T-cell (primary cell): Measurements from ENCODE around the gene B3GNT9. TPM values are rescaled to one million over a fixed set of nuclear protein-coding genes. Genes with fewer than 3 reads are reported as not detected.

Experiments
- ATAC-seq, 4 experiments: fragments of 200-7000 bp in 3 of 4; fragments of 150-1000 bp in 1 of 4; cut with Tn5 transposase; replicated peaks in 1 of 4; 1 replicate in 3 of 4; 2 replicates in 1 of 4; pipeline ENCODE4 v1.10.0; 2021; ENCODE audit warnings: moderate library complexity in 3 of 4, mild to moderate bottlenecking in 2 of 4, moderate number of reproducible peaks in 1 of 4
- CTCF ChIA-PET, 2 donors: fragments of 300-600 bp; sonication (Branson Sonifier 250); formaldehyde crosslinking; loops; one replicate each; lab custom pipeline; 2022; ENCODE audit warnings: antibody characterized with exemption in 2 of 2; lab: Charles Lee
- POLR2A ChIA-PET, 2 donors: fragments of 300-600 bp; sonication (Branson Sonifier 250); formaldehyde crosslinking; loops; one replicate each; lab custom pipeline; 2022; ENCODE audit warnings: antibody characterized with exemption in 2 of 2; lab: Charles Lee
- DNase-seq, 35 experiments: peaks; one replicate each; pipeline versions ENCODE4 v3.0.0 to v3.0.0-alpha.2; 2013 to 2023
- H3K27ac ChIP-seq: one replicate; pipeline ENCODE4 v1.5.1; 2013; ENCODE audit warnings: low read length
- H3K27me3 ChIP-seq, 2 experiments: replicated peaks in 1 of 2; 1 replicate in 1 of 2; 2 replicates in 1 of 2; pipeline versions ENCODE4 v1.6.1 to v1.7.0; 2013; ENCODE audit warnings: low read length in 1 of 2, mixed read lengths in 1 of 2; ENCODE audit not compliant: control insufficient read depth in 2 of 2, insufficient read depth in 2 of 2; ENCODE audit errors: extremely low read depth in 1 of 2
- H3K36me3 ChIP-seq, 2 donors: 1 replicate in 1 of 2; 2 replicates in 1 of 2; pipeline versions ENCODE4 v1.6.1 to v1.7.0; 2013; ENCODE audit warnings: low read length in 1 of 2; ENCODE audit not compliant: control insufficient read depth in 2 of 2, insufficient read depth in 1 of 2; ENCODE audit errors: extremely low read depth in 1 of 2
- H3K4me1 ChIP-seq, 2 experiments: 1 replicate in 1 of 2; 2 replicates in 1 of 2; pipeline versions ENCODE4 v1.6.1 to v1.7.0; 2013; ENCODE audit warnings: low read length in 2 of 2, mixed read lengths in 1 of 2; ENCODE audit not compliant: insufficient read depth in 2 of 2, control insufficient read depth in 1 of 2; ENCODE audit errors: extremely low read depth in 1 of 2
- H3K4me3 ChIP-seq, 2 donors: 1 replicate in 1 of 2; 2 replicates in 1 of 2; pipeline versions ENCODE4 v1.5.1 to v1.7.0; 2013; ENCODE audit warnings: mild to moderate bottlenecking in 2 of 2, low read length in 1 of 2, moderate library complexity in 1 of 2; ENCODE audit not compliant: control insufficient read depth in 1 of 2; ENCODE audit errors: extremely low read depth in 1 of 2
- H3K9me3 ChIP-seq: 2 replicates; pipeline ENCODE4 v1.7.0; 2013
- H3K27ac Mint-ChIP-seq, 2 donors: one replicate each; pipeline ENCODE4 v1.8.0; 2020 to 2021; ENCODE audit warnings: mild to moderate bottlenecking in 2 of 2, mixed read lengths in 2 of 2
- H3K27me3 Mint-ChIP-seq, 2 donors: one replicate each; pipeline ENCODE4 v1.8.0; 2021 to 2022; ENCODE audit warnings: mixed read lengths in 2 of 2
- H3K36me3 Mint-ChIP-seq: one replicate; pipeline ENCODE4 v1.8.0; 2021; ENCODE audit warnings: mixed read lengths
- H3K4me1 Mint-ChIP-seq, 3 donors: one replicate each; pipeline ENCODE4 v1.8.0; 2020 to 2022; ENCODE audit warnings: mixed read lengths in 3 of 3, mild to moderate bottlenecking in 1 of 3
- H3K4me3 Mint-ChIP-seq, 3 donors: one replicate each; pipeline ENCODE4 v1.8.0; 2020 to 2022; ENCODE audit warnings: mild to moderate bottlenecking in 3 of 3, mixed read lengths in 3 of 3, moderate library complexity in 3 of 3
- H3K9me3 Mint-ChIP-seq, 3 donors: one replicate each; pipeline ENCODE4 v1.8.0; 2020 to 2022; ENCODE audit warnings: mixed read lengths in 3 of 3
- WGBS: methylation state at CpG from one replicate; pipeline ENCODE4 v1.1.5; 2013; ENCODE audit warnings: missing lambda C conversion rate; ENCODE audit not compliant: insufficient coverage; 5-methylcytosine and 5-hydroxymethylcytosine counted together
- total RNA-seq, 35 experiments: library from RNA in 6 of 35; stranded (reverse) in 6 of 35; fragments of 120-200 nt in 1 of 35; gene quantifications; one replicate each; pipeline versions ENCODE4 v1.2.1 to v1.2.4 and lab custom pipeline; 2013 to 2026

B3GNT9 gene
- total RNA-seq, 5 donors from 2014 or later (not counting 1 experiment from before 2014, with no cell fraction given) = 3.0 to 9.5 (median 4.9) TPM

GRCh38 chr16:67169011-67169451, 18.2 kb upstream of the B3GNT9 start:
- peaks cover 29 to 54% (median 30%) of the 10 kb centered on the region in 3 donors for H3K4me1 Mint-ChIP-seq
- no peaks in the 10 kb centered on the region for H3K9me3 ChIP-seq
- ChIA-PET CTCF (interaction anchor here (0.7 kb wide), 2 partner anchors 8 to 41 kb away, joined by 3 read pairs; no protein-coding TSS in a partner anchor), POLR2A (no interaction called here)
- H3K4me3 Mint-ChIP-seq = no peak overlapping the region
- no peak overlapping the region for H3K27ac ChIP-seq
- H3K9me3 Mint-ChIP-seq = no peaks in the 10 kb centered on the region
- H3K27ac Mint-ChIP-seq = no peak overlapping the region
- no peaks in the 10 kb centered on the region for H3K36me3 ChIP-seq
- no peak for DNase-seq
- peaks cover 6 to 56% of the 10 kb centered on the region in 2 experiments for H3K4me1 ChIP-seq
- H3K4me3 ChIP-seq = no peak overlapping the region
- H3K27me3 ChIP-seq = peaks cover 12 to 96% of the 10 kb centered on the region in 2 experiments
- ATAC-seq = no peak
- H3K27me3 Mint-ChIP-seq = peaks cover 52 to 81% of the 10 kb centered on the region in 2 donors
- WGBS = 50% methylated on average over 8 of the region's 9 CpGs
- no peaks in the 10 kb centered on the region for H3K36me3 Mint-ChIP-seq

GRCh38 chr16:67167588-67167987, 16.8 kb upstream of the B3GNT9 start:
- H3K9me3 ChIP-seq = no peaks in the 10 kb centered on the region
- no peak overlapping the region for H3K27ac ChIP-seq
- Mint-ChIP-seq H3K27ac (no peak overlapping the region), H3K4me3 (no peak overlapping the region), H3K27me3 (peaks cover 43 to 74% of the 10 kb centered on the region in 2 donors), H3K36me3 (no peaks in the 10 kb centered on the region), H3K4me1 (peaks cover 19 to 50% (median 20%) of the 10 kb centered on the region in 3 donors), H3K9me3 (no peaks in the 10 kb centered on the region)
- ATAC-seq (no peak), DNase-seq (no peak)
- peaks cover 9 to 95% of the 10 kb centered on the region in 2 experiments for H3K27me3 ChIP-seq
- peaks cover 10 to 57% of the 10 kb centered on the region in 2 experiments for H3K4me1 ChIP-seq
- ChIA-PET POLR2A (no interaction called here), CTCF (interaction anchor here in 1 of 2 donors (0.6 kb wide), 1 partner anchor 10 kb away, joined by 3 read pairs; no protein-coding TSS in a partner anchor)
- H3K4me3 ChIP-seq = no peak overlapping the region
- WGBS = 95% methylated on average over 6 of the region's 7 CpGs
- H3K36me3 ChIP-seq = no peaks in the 10 kb centered on the region

- Mint-ChIP-seq H3K27ac (no peak overlapping the region), H3K4me3 (peak overlapping the region in 1 of 3 donors; percentile 31), H3K9me3 (no peaks in the 10 kb centered on the region), H3K36me3 (no peaks in the 10 kb centered on the region), H3K4me1 (peaks cover 19 to 53% (median 26%) of the 10 kb centered on the region in 3 donors), H3K27me3 (peaks cover 48 to 71% of the 10 kb centered on the region in 2 donors)
- no peak for DNase-seq
- ATAC-seq = no peak
- Histone ChIP-seq H3K36me3 (no peaks in the 10 kb centered on the region), H3K4me3 (no peak overlapping the region), H3K27ac (no peak overlapping the region), H3K4me1 (peaks cover 15 to 64% of the 10 kb centered on the region in 2 experiments), H3K9me3 (no peaks in the 10 kb centered on the region), H3K27me3 (peaks cover 14 to 95% of the 10 kb centered on the region in 2 experiments)
- ChIA-PET POLR2A (no interaction called here), CTCF (interaction anchor here in 1 of 2 donors (0.6 kb wide), 1 partner anchor 50 kb away, joined by 4 read pairs; no protein-coding TSS in a partner anchor)
- WGBS = 91% methylated on average over 2 of the region's 5 CpGs
Observed at GRCh38 chr16:67166598-67167168, 15.9 kb upstream of the B3GNT9 start.

GRCh38 chr16:67166110-67166547, 15.3 kb upstream of the B3GNT9 start:
- 8% methylated on average over 2 of the region's 18 CpGs for WGBS
- H3K27ac ChIP-seq = no peak overlapping the region
- ATAC-seq = no peak
- no peaks in the 10 kb centered on the region for H3K36me3 ChIP-seq
- no peak overlapping the region for H3K4me3 ChIP-seq
- peaks cover 19 to 51% (median 29%) of the 10 kb centered on the region in 3 donors for H3K4me1 Mint-ChIP-seq
- peaks cover 43 to 66% of the 10 kb centered on the region in 2 donors for H3K27me3 Mint-ChIP-seq
- H3K4me3 Mint-ChIP-seq = peak overlapping the region in 1 of 3 donors; percentile 31
- H3K9me3 Mint-ChIP-seq = no peaks in the 10 kb centered on the region
- H3K36me3 Mint-ChIP-seq = no peaks in the 10 kb centered on the region
- peaks cover 11 to 95% of the 10 kb centered on the region in 2 experiments for H3K27me3 ChIP-seq
- ChIA-PET CTCF (no interaction called here), POLR2A (no interaction called here)
- H3K9me3 ChIP-seq = no peaks in the 10 kb centered on the region
- DNase-seq = no peak
- H3K4me1 ChIP-seq = peaks cover 17 to 70% of the 10 kb centered on the region in 2 experiments
- H3K27ac Mint-ChIP-seq = no peak overlapping the region

DNA sequence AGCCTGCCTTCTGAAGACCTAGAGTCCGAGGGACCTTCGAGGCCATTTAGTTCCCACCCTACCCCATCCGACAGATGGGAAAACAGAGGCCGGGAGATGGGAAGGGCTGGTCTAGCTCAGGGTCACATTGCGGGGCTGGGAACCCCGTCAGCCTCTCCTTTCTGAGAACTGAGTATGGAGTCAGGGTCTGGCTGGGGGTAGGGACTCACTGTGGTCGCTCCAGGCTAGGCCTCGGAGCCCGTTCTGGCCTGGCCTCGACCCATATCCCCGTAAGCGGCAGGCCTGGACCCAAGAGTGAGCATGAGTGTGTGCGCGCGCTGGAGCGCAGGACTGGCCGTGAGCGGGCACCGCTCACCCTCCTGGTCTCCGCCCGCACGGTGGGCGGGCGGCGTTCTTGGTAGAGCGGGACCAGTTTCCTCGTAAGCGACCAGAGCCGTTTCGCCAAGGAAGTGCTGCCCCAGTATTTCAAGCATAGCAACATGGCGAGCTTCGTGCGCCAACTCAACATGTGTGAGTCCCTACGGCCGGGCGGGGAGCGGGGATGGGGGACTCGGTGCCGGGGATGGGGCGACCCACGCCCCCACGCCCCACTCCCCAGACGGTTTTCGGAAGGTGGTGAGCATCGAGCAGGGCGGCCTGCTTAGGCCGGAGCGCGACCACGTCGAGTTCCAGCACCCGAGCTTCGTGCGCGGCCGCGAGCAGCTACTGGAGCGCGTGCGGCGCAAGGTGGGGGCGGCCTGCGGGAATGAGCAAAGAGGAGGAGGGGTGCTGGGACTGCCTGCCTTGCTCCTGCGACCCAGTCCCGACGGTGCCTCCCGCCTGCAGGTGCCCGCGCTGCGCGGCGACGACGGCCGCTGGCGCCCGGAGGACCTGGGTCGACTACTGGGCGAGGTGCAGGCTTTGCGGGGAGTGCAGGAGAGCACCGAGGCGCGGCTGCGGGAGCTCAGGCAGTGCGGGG, 14.6 kb upstream of the B3GNT9 start:
- Histone ChIP-seq H3K36me3 (no peaks in the 10 kb centered on the region), H3K27me3 (peaks cover 8 to 95% of the 10 kb centered on the region in 2 experiments), H3K4me3 (peak overlapping the region in 1 of 2 donors; percentile 44), H3K4me1 (peaks cover 15 to 71% of the 10 kb centered on the region in 2 experiments), H3K27ac (no peak overlapping the region), H3K9me3 (no peaks in the 10 kb centered on the region)
- CTCF ChIA-PET = interaction anchor here in 1 of 2 donors (0.6 kb wide), 2 partner anchors 13 to 29 kb away, joined by 4 to 7 read pairs; no protein-coding TSS in a partner anchor
- Mint-ChIP-seq H3K4me3 (peak overlapping the region in 2 of 3 donors; percentile 17 to 60), H3K27ac (no peak overlapping the region), H3K4me1 (peaks cover 22 to 50% (median 35%) of the 10 kb centered on the region in 3 donors), H3K36me3 (no peaks in the 10 kb centered on the region), H3K9me3 (no peaks in the 10 kb centered on the region), H3K27me3 (peaks cover 40 to 64% of the 10 kb centered on the region in 2 donors)
- 9% methylated on average over 67 of the region's 85 CpGs for WGBS
- DNase-seq = no peak
- no peak for ATAC-seq
- POLR2A ChIA-PET = no interaction called here

GRCh38 chr16:67164599-67165061, 13.8 kb upstream of the B3GNT9 start, which contains the start of gene HSF4:
Gene HSF4 (plus strand): TSS chr16:67164745. CDS start chr16:67164812, 67 bp downstream.
- CTCF ChIA-PET = no interaction called here
- DNase-seq (no peak), ATAC-seq (no peak)
- no peak within 1 kb of the TSS for H3K27ac Mint-ChIP-seq
- no peaks in the 10 kb centered on the region for H3K36me3 Mint-ChIP-seq
- no peaks in the 10 kb centered on the region for H3K9me3 ChIP-seq
- peaks cover 18 to 46% (median 31%) of the 10 kb centered on the region in 3 donors for H3K4me1 Mint-ChIP-seq
- peak within 1 kb of the TSS; percentile 41 to 87 (median 58) for H3K4me3 Mint-ChIP-seq
- peaks cover 16 to 68% of the 10 kb centered on the region in 2 experiments for H3K4me1 ChIP-seq
- WGBS = 2% methylated on average over 33 of the region's 41 CpGs
- peaks cover 34 to 59% of the 10 kb centered on the region in 2 donors for H3K27me3 Mint-ChIP-seq
- peak within 1 kb of the TSS; percentile 20 to 62 for H3K4me3 ChIP-seq
- no peaks in the 10 kb centered on the region for H3K9me3 Mint-ChIP-seq
- H3K27ac ChIP-seq = no peak within 1 kb of the TSS
- H3K27me3 ChIP-seq = peaks cover 8 to 89% of the 10 kb centered on the region in 2 experiments
- H3K36me3 ChIP-seq = no peaks in the 10 kb centered on the region
- POLR2A ChIA-PET = no interaction called here
